22Rv1 (cell line): ENCODE measurements around the gene KCNH1.
A peak's percentile ranks its signal among the peaks of the same experiment; 100 is the strongest.
"Not testable (repeated sequence)": the region's sequence is repeated elsewhere in the genome, so short reads cannot be mapped to it uniquely, and the experiment has no call there.

Experiments used
- H3K27ac ChIP-seq: fragments of 450-650 bp; 2 replicates; pipeline ENCODE4 v1.5.1; 2017
- ZFX ChIP-seq: fragments of 450-650 bp; IDR thresholded peaks from 2 replicates; pipeline ENCODE4 v1.6.1; 2017; ENCODE audit warnings: antibody characterized with exemption, borderline replicate concordance
- TF ChIP-seq, protein P1 (sequence below): fragments of 450-650 bp; IDR thresholded peaks from 2 replicates; pipeline ENCODE4 v1.5.1; 2017; ENCODE audit warnings: mild to moderate bottlenecking

Gene KCNH1

DNA sequence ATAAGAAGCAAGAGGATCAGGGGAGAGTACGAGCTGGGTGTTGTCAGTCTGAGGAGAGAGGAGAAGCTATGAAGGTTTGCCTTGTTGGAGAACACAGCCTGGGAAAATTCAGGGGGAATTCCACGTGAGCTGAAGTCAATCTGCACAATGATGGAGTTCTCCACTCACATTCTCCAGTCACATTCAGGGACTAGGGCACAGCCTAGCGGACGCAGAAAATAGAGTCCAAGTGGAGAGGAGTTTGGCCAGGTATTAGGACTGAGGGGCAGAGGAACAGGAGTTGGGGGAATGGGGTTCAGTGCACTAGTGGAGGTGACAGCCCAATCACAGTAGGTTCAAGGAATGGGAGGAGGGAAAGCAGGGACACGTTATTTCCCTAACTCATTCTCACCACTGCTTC is 124.0 kb downstream of the KCNH1 start:
- no peak overlapping the region for H3K27ac ChIP-seq
- TF ChIP-seq ZFX = no peak
- TF ChIP-seq, protein P1, sequence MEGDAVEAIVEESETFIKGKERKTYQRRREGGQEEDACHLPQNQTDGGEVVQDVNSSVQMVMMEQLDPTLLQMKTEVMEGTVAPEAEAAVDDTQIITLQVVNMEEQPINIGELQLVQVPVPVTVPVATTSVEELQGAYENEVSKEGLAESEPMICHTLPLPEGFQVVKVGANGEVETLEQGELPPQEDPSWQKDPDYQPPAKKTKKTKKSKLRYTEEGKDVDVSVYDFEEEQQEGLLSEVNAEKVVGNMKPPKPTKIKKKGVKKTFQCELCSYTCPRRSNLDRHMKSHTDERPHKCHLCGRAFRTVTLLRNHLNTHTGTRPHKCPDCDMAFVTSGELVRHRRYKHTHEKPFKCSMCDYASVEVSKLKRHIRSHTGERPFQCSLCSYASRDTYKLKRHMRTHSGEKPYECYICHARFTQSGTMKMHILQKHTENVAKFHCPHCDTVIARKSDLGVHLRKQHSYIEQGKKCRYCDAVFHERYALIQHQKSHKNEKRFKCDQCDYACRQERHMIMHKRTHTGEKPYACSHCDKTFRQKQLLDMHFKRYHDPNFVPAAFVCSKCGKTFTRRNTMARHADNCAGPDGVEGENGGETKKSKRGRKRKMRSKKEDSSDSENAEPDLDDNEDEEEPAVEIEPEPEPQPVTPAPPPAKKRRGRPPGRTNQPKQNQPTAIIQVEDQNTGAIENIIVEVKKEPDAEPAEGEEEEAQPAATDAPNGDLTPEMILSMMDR = peak; percentile 23; the same call in 1 of the 2 replicates

DNA sequence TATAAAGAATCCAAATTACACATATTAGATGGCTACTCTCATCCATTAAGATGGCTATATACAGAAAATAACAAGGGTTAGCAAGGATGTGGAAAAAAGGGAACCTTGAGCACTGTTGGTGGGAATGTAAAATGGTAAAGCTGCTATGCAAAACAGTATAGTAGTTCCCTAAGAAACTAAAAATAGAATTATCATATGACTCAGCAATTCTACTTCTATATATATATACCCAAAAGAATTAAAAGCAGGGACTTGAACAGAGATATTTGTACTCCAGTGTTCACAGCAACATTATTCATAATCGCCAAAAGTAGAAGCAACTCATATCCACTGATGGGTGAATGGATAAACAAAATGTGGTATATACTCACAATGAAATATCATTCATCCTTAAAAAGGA is 126.1 kb downstream of the KCNH1 start:
- TF ChIP-seq, protein P1 = no peak
- TF ChIP-seq ZFX = no peak
- no peak overlapping the region for H3K27ac ChIP-seq

DNA sequence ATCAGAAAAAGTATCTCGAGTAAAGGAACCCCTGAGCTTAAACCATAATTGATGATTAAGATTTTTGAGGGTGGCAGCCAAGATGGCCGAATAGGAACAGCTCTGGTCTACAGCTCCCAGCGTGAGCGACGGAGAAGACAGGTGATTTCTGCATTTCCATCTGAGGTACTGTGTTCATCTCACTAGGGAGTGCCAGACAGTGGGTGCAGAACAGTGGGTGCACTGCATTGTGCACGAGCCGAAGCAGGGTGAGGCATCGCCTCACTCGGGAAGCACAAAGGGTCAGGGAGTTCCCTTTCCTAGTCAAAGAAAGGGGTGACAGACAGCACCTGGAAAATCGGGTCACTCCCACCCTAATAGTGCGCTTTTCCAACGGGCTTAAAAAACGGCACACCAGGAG is 138.0 kb downstream of the KCNH1 start:
- H3K27ac ChIP-seq = not testable (repeated sequence)

DNA sequence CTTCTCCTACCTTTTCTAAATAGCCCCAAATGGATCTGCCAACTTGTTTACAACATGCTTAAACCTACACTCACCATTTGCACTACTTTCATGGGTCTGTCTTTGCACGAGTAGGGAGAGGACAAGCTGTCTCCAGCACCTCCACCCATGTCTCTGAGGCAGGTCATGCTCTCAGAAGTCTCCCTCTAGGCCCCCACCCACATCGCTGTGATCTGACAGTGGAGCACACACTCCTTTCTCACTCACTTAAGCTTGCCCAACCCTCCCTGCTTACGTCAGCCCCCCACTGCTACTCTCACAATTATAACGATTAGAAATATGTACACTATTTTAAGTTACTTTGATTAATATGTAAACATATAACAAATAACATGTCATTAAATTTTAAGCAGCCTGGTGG is 141.1 kb downstream of the KCNH1 start:
- no peak for TF ChIP-seq ZFX
- TF ChIP-seq, protein P1 = no peak

DNA sequence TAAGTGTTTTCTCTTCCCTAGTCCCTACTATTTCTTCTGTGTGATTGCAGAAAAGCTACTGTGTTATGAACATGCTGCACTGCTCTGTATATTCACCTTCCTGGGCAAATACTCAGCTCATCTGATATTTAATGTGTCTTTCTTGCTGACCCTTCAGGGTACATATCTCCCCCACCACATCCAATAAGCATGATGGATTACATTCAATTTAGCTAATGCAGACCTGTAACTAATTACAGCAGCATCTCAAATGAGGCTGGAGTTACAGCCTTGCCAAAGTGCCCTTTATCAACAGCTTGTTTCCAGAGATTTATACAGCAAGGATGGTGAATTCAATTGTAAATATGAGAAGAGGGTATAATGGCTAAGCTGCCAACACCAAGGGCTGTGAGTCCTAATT is 144.0 kb downstream of the KCNH1 start:
- TF ChIP-seq, protein P1 = no peak
- TF ChIP-seq ZFX = no peak
- no peak overlapping the region for H3K27ac ChIP-seq

More for the DNA sequence above, 141.1 kb downstream of the KCNH1 start:
- H3K27ac ChIP-seq = no peak overlapping the region

DNA sequence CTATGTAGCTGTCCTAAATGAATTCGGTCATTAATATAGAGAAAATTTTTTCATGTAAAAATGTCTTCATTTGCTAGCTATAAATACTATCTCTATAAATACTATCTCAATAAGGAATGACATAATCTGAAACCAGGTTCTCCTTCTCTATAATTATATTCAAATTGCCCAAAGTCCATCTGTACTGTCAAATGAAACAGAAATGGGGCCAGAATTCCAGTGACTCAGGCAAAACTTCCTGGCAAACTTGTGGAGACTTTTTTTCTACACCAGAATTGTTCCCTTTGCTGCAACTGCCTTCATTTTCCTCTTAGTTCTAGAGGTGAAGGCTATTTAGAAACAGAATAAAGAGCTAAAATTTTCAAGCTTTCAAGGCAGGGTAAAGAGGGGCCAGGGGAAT is 152.5 kb downstream of the KCNH1 start:
- no peak overlapping the region for H3K27ac ChIP-seq
- TF ChIP-seq, protein P1 = no peak
- TF ChIP-seq ZFX = no peak

DNA sequence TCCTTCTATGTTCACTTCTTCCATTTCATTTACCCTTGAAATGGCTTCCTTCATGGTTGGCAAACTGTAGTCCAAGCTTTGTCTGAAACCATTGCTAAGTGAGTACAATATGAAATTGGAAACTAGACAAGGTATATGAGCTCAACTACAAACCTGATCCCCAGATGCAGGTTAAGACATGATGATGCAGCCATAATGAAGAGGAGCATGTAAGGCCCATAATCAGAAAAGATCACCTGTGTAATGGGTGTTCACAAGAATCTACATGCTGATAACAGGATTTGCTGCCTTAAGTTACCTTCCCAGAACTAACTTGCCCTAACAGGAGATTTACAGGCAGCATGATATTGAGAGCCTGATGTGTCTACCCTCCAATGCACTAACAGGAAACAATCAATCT is 153.9 kb downstream of the KCNH1 start:
- no peak for TF ChIP-seq ZFX
- TF ChIP-seq, protein P1 = no peak
- H3K27ac ChIP-seq = no peak overlapping the region

DNA sequence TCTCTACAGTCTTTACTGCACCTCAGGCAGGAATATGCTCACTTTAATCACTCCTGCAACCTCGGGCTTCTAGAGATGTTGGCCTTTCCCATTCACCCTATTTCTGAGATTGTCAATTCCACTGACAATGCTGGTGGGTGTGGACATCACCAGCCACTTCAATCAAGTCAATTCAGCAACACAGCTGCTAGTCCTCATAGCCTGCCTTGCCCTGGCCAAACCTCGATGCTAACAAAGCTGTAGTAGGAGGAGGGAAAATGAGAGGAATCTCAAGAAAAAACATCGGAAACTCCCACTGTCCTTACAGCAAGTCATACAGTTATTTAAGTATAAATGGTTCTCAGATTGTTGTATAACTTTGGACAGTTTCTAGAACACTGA is 155.0 kb downstream of the KCNH1 start:
- TF ChIP-seq ZFX = no peak
- TF ChIP-seq, protein P1 = no peak
- no peak overlapping the region for H3K27ac ChIP-seq
